ENCODE measurements around the gene HLA-DOA.

DNA sequence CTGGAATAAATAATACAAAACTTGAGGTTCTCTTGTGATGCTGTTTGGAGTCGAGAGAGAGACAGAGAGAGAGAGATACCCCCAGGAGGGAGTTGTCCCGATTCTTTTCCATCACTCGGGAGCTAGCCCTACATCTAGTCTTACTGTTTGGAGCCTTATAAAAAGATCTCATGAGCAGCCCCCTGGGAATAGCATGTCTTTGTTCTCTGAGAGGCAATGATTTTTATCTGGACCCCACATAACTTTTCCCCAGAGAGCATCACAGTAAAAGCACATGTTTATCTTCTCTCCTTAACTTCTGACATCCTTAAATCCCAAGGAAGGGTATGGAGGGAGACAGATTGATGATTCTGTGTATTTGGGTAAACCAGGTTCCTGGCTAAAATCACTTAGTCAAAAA is 20.9 kb upstream of the HLA-DOA start:
- no peak for TF ChIP-seq CTCF (IDR thresholded peaks at IDR 0.05)
- no peak for TF ChIP-seq POLR2A (IDR thresholded peaks at IDR 0.05)

All from body of pancreas (tissue), 4 donors.